ENCODE results near the gene DAPK2. TPM values are rescaled to one million over a fixed set of nuclear protein-coding genes. Genes with fewer than 3 reads are reported as not detected.

DAPK2 gene
- total and polyA plus RNA-seq, 3 donors from 2014 or later, result 3.6 to 7.7 (median 5.9) TPM

GRCh38 chr15:63906266-63906584, 140.1 kb downstream of the DAPK2 start:
- DNase-seq, result no peak
- Histone ChIP-seq H3K27ac (no peak overlapping the region), H3K36me3 (ENCODE audit: low read depth, missing control alignments) (no peaks in the 10 kb centered on the region)

GRCh38 chr15:63905558-63906265, 140.6 kb downstream of the DAPK2 start:
- H3K27me3 ChIP-seq, result no peaks in the 10 kb centered on the region
- no peak overlapping the region for H3K4me3 ChIP-seq
- peaks cover 27% of the 10 kb centered on the region for H3K4me1 ChIP-seq
- intact Hi-C loops (cut with DNase I; ENCODE audit: low total_unique reads), result no loop called here
- WGBS, 2 donors, result 87 to 88% methylated on average over 8 of the region's 8 CpGs
- DNase-seq, result no peak
- no peaks in the 10 kb centered on the region for H3K36me3 ChIP-seq (ENCODE audit: low read depth, missing control alignments)
- TF ChIP-seq CTCF (IDR thresholded peaks at IDR 0.05) (no peak), POLR2A (IDR thresholded peaks at IDR 0.05) (no peak)
- H3K9me3 ChIP-seq, result no peaks in the 10 kb centered on the region
- no peak overlapping the region for H3K27ac ChIP-seq

More at GRCh38 chr15:63906266-63906584, 140.1 kb downstream of the DAPK2 start:
- Histone ChIP-seq H3K9me3 (no peaks in the 10 kb centered on the region), H3K4me3 (no peak overlapping the region), H3K27me3 (no peaks in the 10 kb centered on the region), H3K4me1 (peaks cover 29% of the 10 kb centered on the region)
- intact Hi-C loops (cut with DNase I; ENCODE audit: low total_unique reads), result no loop called here
- 64 to 79% methylated on average over 4 of the region's 4 CpGs for WGBS, 2 donors
- TF ChIP-seq CTCF (IDR thresholded peaks at IDR 0.05), result no peak

GRCh38 chr15:63905131-63905530, 141.2 kb downstream of the DAPK2 start:
- 89 to 95% methylated on average over 7 of the region's 7 CpGs for WGBS, 2 donors
- Histone ChIP-seq H3K36me3 (ENCODE audit: low read depth, missing control alignments) (no peaks in the 10 kb centered on the region), H3K4me1 (peaks cover 21% of the 10 kb centered on the region), H3K27ac (no peak overlapping the region), H3K4me3 (no peak overlapping the region), H3K9me3 (no peaks in the 10 kb centered on the region), H3K27me3 (no peaks in the 10 kb centered on the region)
- intact Hi-C loops (cut with DNase I; ENCODE audit: low total_unique reads), result no loop called here
- no peak for TF ChIP-seq POLR2A (IDR thresholded peaks at IDR 0.05)
- TF ChIP-seq CTCF (IDR thresholded peaks at IDR 0.05), result no peak
- DNase-seq, result no peak

- TF ChIP-seq POLR2A (IDR thresholded peaks at IDR 0.05) (no peak), CTCF (IDR thresholded peaks at IDR 0.05) (no peak)
- no peak for DNase-seq
- Histone ChIP-seq H3K9me3 (no peaks in the 10 kb centered on the region), H3K4me1 (peaks cover 15% of the 10 kb centered on the region), H3K4me3 (no peak overlapping the region), H3K27me3 (no peaks in the 10 kb centered on the region), H3K27ac (no peak overlapping the region), H3K36me3 (ENCODE audit: low read depth, missing control alignments) (no peaks in the 10 kb centered on the region)
- WGBS, 2 donors, result 81 to 87% methylated on average over 4 of the region's 4 CpGs
- intact Hi-C loops (cut with DNase I; ENCODE audit: low total_unique reads), result no loop called here
These were observed 142.2 kb downstream of the DAPK2 start for GRCh38 chr15:63904042-63904441.

- no peaks in the 10 kb centered on the region for H3K27me3 ChIP-seq
- DNase-seq, result no peak
- H3K27ac ChIP-seq, result no peak overlapping the region
- H3K4me1 ChIP-seq, result peaks cover 5% of the 10 kb centered on the region
- intact Hi-C loops (cut with DNase I; ENCODE audit: low total_unique reads), result no loop called here
- no peak overlapping the region for H3K4me3 ChIP-seq
- WGBS, 2 donors, result 78 to 85% methylated on average over 8 of the region's 8 CpGs
- TF ChIP-seq POLR2A (IDR thresholded peaks at IDR 0.05) (no peak), CTCF (IDR thresholded peaks at IDR 0.05) (no peak)
- no peaks in the 10 kb centered on the region for H3K36me3 ChIP-seq (ENCODE audit: low read depth, missing control alignments)
- no peaks in the 10 kb centered on the region for H3K9me3 ChIP-seq
These were observed 143.6 kb downstream of the DAPK2 start for GRCh38 chr15:63902671-63903035.
